ENCODE results near the gene ERI3.

The ERI3 gene

DNA sequence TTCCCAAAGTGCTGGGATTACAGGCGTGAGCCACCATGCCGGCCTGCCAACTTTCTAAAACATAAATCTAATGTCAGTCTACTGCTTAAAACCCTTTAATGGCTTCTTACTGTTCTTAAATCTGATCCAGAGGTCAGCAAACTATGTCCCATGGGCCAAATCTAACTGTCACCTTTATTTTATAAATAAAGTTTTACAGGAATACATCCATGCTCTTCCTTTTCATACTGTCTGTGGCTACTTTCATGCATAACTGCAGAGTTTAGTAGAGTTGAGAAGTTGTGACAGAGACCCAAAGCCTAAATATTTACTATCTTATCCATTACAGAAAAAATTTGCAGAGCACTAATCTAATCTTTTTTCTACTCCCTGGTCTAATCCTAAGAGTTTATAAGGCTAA is 3.8 kb downstream of the ERI3 start:
- no peak overlapping the region for H3K4me3 ChIP-seq (ENCODE audit: low read depth, low read length)
- TF ChIP-seq, protein P1, sequence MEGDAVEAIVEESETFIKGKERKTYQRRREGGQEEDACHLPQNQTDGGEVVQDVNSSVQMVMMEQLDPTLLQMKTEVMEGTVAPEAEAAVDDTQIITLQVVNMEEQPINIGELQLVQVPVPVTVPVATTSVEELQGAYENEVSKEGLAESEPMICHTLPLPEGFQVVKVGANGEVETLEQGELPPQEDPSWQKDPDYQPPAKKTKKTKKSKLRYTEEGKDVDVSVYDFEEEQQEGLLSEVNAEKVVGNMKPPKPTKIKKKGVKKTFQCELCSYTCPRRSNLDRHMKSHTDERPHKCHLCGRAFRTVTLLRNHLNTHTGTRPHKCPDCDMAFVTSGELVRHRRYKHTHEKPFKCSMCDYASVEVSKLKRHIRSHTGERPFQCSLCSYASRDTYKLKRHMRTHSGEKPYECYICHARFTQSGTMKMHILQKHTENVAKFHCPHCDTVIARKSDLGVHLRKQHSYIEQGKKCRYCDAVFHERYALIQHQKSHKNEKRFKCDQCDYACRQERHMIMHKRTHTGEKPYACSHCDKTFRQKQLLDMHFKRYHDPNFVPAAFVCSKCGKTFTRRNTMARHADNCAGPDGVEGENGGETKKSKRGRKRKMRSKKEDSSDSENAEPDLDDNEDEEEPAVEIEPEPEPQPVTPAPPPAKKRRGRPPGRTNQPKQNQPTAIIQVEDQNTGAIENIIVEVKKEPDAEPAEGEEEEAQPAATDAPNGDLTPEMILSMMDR (IDR thresholded peaks at IDR 0.05; ENCODE audit: borderline replicate concordance, insufficient read depth, low read depth, low read length) = no peak

DNA sequence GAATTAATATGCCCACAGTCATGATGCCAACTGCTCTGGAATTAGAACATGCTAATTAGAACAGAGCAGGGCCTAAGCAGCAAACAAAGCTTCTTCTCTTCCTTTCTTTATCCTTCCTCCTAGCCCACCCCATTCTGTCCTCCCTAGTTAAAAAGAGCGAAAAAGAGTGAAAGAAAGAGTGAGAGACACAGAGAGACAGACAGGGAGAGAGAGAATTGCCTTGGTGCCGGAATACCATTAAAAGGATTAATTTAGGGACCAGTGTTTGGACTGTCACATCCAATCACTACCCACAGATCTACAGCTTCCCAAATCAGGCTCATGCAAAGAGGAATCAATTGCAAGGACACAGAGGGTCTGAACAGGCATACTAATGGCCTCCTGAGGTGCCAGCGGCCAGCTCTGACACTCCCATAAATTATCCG is 7.0 kb downstream of the ERI3 start:
- no peak overlapping the region for H3K4me3 ChIP-seq (ENCODE audit: low read depth, low read length)
- TF ChIP-seq, protein P1 (IDR thresholded peaks at IDR 0.05; ENCODE audit: borderline replicate concordance, insufficient read depth, low read depth, low read length) = no peak

DNA sequence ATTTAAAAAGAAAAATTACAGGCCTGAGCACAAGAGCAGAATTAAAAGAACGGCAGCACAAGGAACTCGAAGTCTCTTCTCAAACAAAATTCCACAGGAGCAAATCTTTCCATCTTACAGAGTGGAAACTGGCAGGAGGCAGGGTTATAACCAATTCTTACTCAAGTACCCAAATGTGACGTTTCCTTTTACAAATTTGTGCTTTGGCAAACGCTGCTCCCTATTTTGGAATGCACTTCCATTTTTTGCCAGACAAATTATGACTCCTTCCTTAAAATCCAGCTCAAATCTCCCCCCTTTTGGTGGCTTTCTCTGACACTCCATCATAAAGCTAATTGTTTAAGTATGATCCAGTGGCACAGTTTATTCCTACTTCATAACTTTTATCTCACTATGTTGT is 7.8 kb downstream of the ERI3 start:
- TF ChIP-seq, protein P1 (IDR thresholded peaks at IDR 0.05; ENCODE audit: borderline replicate concordance, insufficient read depth, low read depth, low read length) = no peak
- H3K4me3 ChIP-seq (ENCODE audit: low read depth, low read length) = no peak overlapping the region

DNA sequence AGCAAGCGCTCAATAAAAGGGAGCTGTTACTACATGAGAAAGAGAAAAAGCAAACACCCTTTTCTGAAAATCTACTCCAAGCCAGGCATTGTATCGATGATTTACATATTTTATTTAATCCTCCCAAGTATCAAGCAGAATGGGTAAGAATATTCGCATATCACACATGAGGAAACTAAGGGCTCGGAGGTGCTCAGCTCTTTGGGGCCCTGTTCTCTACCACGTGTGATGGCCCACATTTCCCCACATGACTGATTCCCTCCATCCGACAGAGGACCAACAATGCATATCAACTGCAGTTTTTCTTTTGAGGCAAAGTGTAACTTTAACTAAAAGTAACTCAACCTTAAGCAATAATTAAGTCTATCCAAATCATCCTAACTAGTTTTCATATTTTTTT is 8.2 kb downstream of the ERI3 start:
- TF ChIP-seq, protein P1 (IDR thresholded peaks at IDR 0.05; ENCODE audit: borderline replicate concordance, insufficient read depth, low read depth, low read length) = no peak
- H3K4me3 ChIP-seq (ENCODE audit: low read depth, low read length) = no peak overlapping the region

DNA sequence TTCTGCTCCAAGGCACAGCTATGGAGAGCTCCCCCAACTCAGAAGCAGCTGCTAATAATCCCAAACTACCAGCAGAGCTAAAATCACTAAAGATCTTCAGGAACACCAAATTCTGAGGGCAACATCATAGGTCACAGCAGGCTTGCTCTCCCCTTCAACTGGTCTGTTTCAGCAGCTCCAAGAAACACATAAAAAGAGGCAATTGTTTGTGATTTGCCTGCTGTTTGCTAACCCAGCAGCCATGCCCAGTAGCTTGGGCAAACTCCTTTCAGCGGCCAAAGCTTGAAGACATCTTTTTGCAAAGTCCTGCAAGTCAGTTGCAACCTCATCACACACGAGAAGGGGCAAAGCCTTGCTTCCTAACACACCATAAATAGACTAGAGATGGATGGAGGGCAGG is 8.9 kb downstream of the ERI3 start:
- no peak overlapping the region for H3K4me3 ChIP-seq (ENCODE audit: low read depth, low read length)
- TF ChIP-seq, protein P1 (IDR thresholded peaks at IDR 0.05; ENCODE audit: borderline replicate concordance, insufficient read depth, low read depth, low read length) = no peak

DNA sequence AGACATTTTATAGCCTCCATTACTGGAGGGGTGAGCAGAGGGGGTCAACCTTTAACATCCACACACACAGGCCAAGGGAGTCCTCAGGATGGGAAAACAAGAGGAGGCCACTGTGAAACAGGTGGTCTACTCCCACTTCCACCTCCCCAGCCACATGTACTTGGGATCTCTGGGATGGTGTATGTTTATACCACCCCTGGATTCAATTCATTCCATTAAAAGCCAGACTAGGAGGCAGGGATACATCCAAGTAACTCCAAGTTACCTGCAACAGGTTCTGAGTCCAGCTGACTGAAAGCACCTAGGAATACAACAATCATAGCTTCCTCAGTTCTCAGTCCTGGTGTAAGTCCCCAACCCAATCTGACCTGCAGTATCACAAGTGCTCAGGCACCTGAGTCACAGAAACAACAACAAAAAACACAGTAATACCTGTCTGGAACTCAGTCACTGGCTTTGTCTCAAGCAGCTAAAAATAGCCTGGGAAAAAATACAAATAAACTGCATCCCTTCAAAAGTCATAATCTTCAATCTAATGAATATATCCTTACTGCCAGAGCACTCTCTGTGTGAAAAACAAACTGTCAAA is 9.8 kb downstream of the ERI3 start:
- H3K4me3 ChIP-seq (ENCODE audit: low read depth, low read length) = no peak overlapping the region
- TF ChIP-seq, protein P1 (IDR thresholded peaks at IDR 0.05; ENCODE audit: borderline replicate concordance, insufficient read depth, low read depth, low read length) = no peak

DNA sequence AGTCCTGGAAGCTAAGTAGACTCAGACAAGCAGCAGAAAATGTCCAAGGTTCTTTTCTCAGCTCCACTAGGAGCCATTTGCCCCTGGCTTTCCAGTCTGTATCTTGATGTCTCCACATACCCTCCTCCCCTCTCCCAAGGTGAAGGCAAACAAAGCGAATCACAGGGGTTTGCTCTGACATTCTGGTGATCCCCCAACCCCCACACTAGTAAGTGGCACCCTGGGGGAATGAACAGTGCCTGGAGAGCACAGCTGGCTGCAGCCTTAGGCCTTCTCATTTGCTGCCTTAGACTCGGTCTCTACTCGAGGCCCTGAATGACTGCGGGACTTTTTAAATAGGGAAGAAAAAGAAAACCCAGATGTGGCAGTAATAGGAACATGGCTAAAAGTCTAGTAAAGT is 15.3 kb downstream of the ERI3 start:
- no peak overlapping the region for H3K4me3 ChIP-seq (ENCODE audit: low read depth, low read length)
- TF ChIP-seq, protein P1 (IDR thresholded peaks at IDR 0.05; ENCODE audit: borderline replicate concordance, insufficient read depth, low read depth, low read length) = no peak

Data from GM12875 (cell line).